ENCODE measurements around the gene SMIM15. TPM values are rescaled to one million over a fixed set of nuclear protein-coding genes. Genes with fewer than 3 reads are reported as not detected.

SMIM15 gene
- total RNA-seq, 1 experiment from 2014 or later: 58.2 TPM

DNA sequence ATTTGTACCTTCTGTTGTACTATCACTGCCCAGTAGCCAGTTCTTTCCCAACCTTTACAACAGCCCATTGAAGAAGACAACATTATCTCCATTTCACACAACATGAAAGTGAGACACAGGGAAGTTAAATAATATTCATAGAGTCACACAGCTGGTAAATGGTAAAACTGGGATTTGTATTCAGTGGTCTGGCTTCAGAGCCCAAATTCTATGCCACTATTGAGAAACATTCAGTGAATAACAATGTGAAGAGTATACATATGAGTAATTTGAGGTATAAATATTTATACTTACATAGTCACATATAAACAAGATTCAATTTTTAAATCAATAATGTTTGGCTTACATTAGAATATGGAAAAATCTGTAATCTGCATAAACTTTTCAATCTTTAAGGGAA lies 13.8 kb downstream of the SMIM15 start:
- intact Hi-C loops (cut with micrococcal nuclease; ENCODE audit: unreplicated experiment): no loop called here
- Histone ChIP-seq H3K27me3 (ENCODE audit: insufficient read depth, low read depth) (no peaks in the 10 kb centered on the region), H3K4me1 (replicated peaks; ENCODE audit: insufficient read depth) (no peaks in the 10 kb centered on the region), H2AFZ (no peak overlapping the region), H3K9me2 (ENCODE audit: insufficient read depth) (no peaks in the 10 kb centered on the region), H3K36me3 (ENCODE audit: low read depth) (0 out of 2 replicates have a peak, but pooled peaks cover 3% of the 10 kb centered on the region), H3K9me3 (ENCODE audit: insufficient read depth, low read depth) (no peaks in the 10 kb centered on the region), H4K20me1 (ENCODE audit: insufficient read depth) (no peaks in the 10 kb centered on the region; the same call in 1 of the 2 replicates), H3K79me2 (ENCODE audit: low read depth) (no peaks in the 10 kb centered on the region), H3K4me3 (no peak overlapping the region), H3F3A (ENCODE audit: insufficient read depth, low read depth) (no peaks in the 10 kb centered on the region; the same call in 1 of the 2 replicates), H3K4me2 (no peak overlapping the region), H3K27ac (no peak overlapping the region)
- TF ChIP-seq, protein P1, sequence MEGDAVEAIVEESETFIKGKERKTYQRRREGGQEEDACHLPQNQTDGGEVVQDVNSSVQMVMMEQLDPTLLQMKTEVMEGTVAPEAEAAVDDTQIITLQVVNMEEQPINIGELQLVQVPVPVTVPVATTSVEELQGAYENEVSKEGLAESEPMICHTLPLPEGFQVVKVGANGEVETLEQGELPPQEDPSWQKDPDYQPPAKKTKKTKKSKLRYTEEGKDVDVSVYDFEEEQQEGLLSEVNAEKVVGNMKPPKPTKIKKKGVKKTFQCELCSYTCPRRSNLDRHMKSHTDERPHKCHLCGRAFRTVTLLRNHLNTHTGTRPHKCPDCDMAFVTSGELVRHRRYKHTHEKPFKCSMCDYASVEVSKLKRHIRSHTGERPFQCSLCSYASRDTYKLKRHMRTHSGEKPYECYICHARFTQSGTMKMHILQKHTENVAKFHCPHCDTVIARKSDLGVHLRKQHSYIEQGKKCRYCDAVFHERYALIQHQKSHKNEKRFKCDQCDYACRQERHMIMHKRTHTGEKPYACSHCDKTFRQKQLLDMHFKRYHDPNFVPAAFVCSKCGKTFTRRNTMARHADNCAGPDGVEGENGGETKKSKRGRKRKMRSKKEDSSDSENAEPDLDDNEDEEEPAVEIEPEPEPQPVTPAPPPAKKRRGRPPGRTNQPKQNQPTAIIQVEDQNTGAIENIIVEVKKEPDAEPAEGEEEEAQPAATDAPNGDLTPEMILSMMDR (conservative IDR thresholded peaks at IDR 0.05): no peak
- TF ChIP-seq EZH2 (IDR thresholded peaks at IDR 0.05; ENCODE audit: low read depth): no peak
- POLR2A ChIA-PET (ENCODE audit: unreplicated experiment): no interaction called here
- BruUV-seq (replicated peaks): no TSS peak
- CTCF ChIA-PET: no interaction called here
- no peak for DNase-seq

DNA sequence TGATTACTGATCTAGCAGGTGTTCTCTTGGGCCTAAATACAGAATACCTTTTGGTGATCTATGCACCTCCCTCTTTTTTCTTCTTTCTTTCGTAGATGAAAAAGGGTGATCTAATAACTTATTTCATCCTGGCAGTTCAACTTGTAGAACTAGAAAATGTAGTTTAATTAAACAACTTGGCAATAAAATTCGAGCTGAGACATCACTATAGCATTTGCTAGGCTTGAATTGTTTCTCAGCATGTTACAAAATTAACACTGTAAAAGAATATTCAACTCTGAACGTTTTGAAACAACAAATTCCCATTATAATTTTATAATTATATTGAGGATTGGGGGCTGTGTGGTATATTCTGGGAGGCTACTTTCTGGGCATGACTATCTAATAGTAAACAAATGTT lies 19.5 kb downstream of the SMIM15 start:
- no TSS peak for BruUV-seq (replicated peaks)
- no peaks in the 10 kb centered on the region for H4K20me1 ChIP-seq (ENCODE audit: insufficient read depth)
- no peaks in the 10 kb centered on the region for H3K27me3 ChIP-seq (ENCODE audit: insufficient read depth, low read depth)
- ChIA-PET CTCF (no interaction called here), POLR2A (ENCODE audit: unreplicated experiment) (no interaction called here)
- no peaks in the 10 kb centered on the region for H3K9me2 ChIP-seq (ENCODE audit: insufficient read depth)
- no peak overlapping the region for H3K4me2 ChIP-seq
- H3K9me3 ChIP-seq (ENCODE audit: insufficient read depth, low read depth): no peaks in the 10 kb centered on the region
- TF ChIP-seq EZH2 (IDR thresholded peaks at IDR 0.05; ENCODE audit: low read depth): no peak
- TF ChIP-seq, protein P1 (conservative IDR thresholded peaks at IDR 0.05): no peak
- DNase-seq: no peak
- H3K27ac ChIP-seq: no peak overlapping the region
- H3K4me3 ChIP-seq: no peak overlapping the region
- no peaks in the 10 kb centered on the region for H3F3A ChIP-seq (ENCODE audit: insufficient read depth, low read depth)
- intact Hi-C loops (cut with micrococcal nuclease; ENCODE audit: unreplicated experiment): no loop called here
- H3K36me3 ChIP-seq (ENCODE audit: low read depth): no peaks in the 10 kb centered on the region
- no peaks in the 10 kb centered on the region for H3K4me1 ChIP-seq (replicated peaks; ENCODE audit: insufficient read depth)
- H3K79me2 ChIP-seq (ENCODE audit: low read depth): no peaks in the 10 kb centered on the region
- H2AFZ ChIP-seq: no peak overlapping the region

DNA sequence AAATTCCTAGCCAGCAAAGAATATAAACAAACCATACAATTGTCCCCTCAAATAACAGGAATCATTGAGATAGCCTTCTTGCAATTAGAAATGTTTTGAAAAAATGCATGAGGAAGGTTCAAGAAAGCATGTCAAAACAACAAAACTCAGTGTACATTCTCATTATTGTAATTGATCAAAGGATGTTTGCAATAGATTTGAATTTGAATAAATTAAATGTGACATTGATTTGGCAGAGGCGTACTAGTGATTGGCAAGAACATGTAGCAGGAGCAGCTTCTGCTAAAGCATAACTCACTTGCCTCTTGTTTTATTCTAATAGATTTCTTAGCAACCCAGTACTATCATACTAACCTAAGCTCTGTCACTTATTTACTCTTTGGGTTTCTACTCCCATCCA lies 19.9 kb downstream of the SMIM15 start:
- ChIA-PET CTCF (no interaction called here), POLR2A (ENCODE audit: unreplicated experiment) (no interaction called here)

More for the DNA sequence above, 19.9 kb downstream of the SMIM15 start:
- Histone ChIP-seq H3K4me1 (replicated peaks; ENCODE audit: insufficient read depth) (no peaks in the 10 kb centered on the region), H3K27ac (no peak overlapping the region), H2AFZ (no peak overlapping the region), H4K20me1 (ENCODE audit: insufficient read depth) (peaks cover 2% of the 10 kb centered on the region; the same call in 1 of the 2 replicates), H3K79me2 (ENCODE audit: low read depth) (no peaks in the 10 kb centered on the region), H3K9me2 (ENCODE audit: insufficient read depth) (no peaks in the 10 kb centered on the region), H3K4me2 (no peak overlapping the region), H3K9me3 (ENCODE audit: insufficient read depth, low read depth) (no peaks in the 10 kb centered on the region), H3K27me3 (ENCODE audit: insufficient read depth, low read depth) (no peaks in the 10 kb centered on the region), H3K4me3 (no peak overlapping the region), H3F3A (ENCODE audit: insufficient read depth, low read depth) (no peaks in the 10 kb centered on the region), H3K36me3 (ENCODE audit: low read depth) (no peaks in the 10 kb centered on the region)
- DNase-seq: no peak
- BruUV-seq (replicated peaks): no TSS peak
- intact Hi-C loops (cut with micrococcal nuclease; ENCODE audit: unreplicated experiment): no loop called here
- TF ChIP-seq EZH2 (IDR thresholded peaks at IDR 0.05; ENCODE audit: low read depth): no peak
- TF ChIP-seq, protein P1 (conservative IDR thresholded peaks at IDR 0.05): no peak
